Activated CD4-positive, alpha-beta T cell treated with anti-CD3 and anti-CD28 coated beads, Interleukin-2, amount 10 ng/mL, durations not matched to agents 24 days and 14 days (primary cell): ENCODE data around the gene TMEM129. TPM values are rescaled to one million over a fixed set of nuclear protein-coding genes. Genes with fewer than 3 reads are reported as not detected.

Source experiments
- DNase-seq: peaks from one replicate; pipeline ENCODE4 v3.0.0; 2022
- H3K27ac Mint-ChIP-seq: one replicate; pipeline ENCODE4 v1.8.0; 2022; ENCODE audit warnings: mild to moderate bottlenecking, mixed read lengths
- H3K27me3 Mint-ChIP-seq: one replicate; pipeline ENCODE4 v1.8.0; 2022; ENCODE audit warnings: mixed read lengths
- H3K36me3 Mint-ChIP-seq: one replicate; pipeline ENCODE4 v1.8.0; 2022; ENCODE audit warnings: low read depth, mild to moderate bottlenecking, mixed read lengths
- H3K4me1 Mint-ChIP-seq: one replicate; pipeline ENCODE4 v1.8.0; 2021; ENCODE audit warnings: mixed read lengths
- H3K4me3 Mint-ChIP-seq: one replicate; pipeline ENCODE4 v1.8.0; 2022; ENCODE audit warnings: mild to moderate bottlenecking, moderate library complexity, mixed read lengths
- H3K9me3 Mint-ChIP-seq: one replicate; pipeline ENCODE4 v1.8.0; 2021; ENCODE audit warnings: mixed read lengths
- intact Hi-C: fragments of 100-400 bp; cut with micrococcal nuclease; formaldehyde crosslinking; loops from one replicate; pipeline ENCODE4 v1.15.1; 2023
- total RNA-seq: library from RNA; stranded (reverse); gene quantifications from 2 replicates; pipeline ENCODE4 v1.2.3, GENCODE V29; 2022

The TMEM129 gene
- total RNA-seq, 1 donor from 2014 or later, result 27.8 TPM

- intact Hi-C loops, result no loop called here
- no peak overlapping the region for H3K27ac Mint-ChIP-seq
- no peaks in the 10 kb centered on the region for H3K9me3 Mint-ChIP-seq
- no peak overlapping the region for H3K4me3 Mint-ChIP-seq
- no peak for DNase-seq
- peaks cover 37% of the 10 kb centered on the region for H3K4me1 Mint-ChIP-seq
- no peaks in the 10 kb centered on the region for H3K27me3 Mint-ChIP-seq
- peaks cover 68% of the 10 kb centered on the region for H3K36me3 Mint-ChIP-seq
These were observed 7.2 kb upstream of the TMEM129 start for GRCh38 chr4:1728061-1728980.

DNA sequence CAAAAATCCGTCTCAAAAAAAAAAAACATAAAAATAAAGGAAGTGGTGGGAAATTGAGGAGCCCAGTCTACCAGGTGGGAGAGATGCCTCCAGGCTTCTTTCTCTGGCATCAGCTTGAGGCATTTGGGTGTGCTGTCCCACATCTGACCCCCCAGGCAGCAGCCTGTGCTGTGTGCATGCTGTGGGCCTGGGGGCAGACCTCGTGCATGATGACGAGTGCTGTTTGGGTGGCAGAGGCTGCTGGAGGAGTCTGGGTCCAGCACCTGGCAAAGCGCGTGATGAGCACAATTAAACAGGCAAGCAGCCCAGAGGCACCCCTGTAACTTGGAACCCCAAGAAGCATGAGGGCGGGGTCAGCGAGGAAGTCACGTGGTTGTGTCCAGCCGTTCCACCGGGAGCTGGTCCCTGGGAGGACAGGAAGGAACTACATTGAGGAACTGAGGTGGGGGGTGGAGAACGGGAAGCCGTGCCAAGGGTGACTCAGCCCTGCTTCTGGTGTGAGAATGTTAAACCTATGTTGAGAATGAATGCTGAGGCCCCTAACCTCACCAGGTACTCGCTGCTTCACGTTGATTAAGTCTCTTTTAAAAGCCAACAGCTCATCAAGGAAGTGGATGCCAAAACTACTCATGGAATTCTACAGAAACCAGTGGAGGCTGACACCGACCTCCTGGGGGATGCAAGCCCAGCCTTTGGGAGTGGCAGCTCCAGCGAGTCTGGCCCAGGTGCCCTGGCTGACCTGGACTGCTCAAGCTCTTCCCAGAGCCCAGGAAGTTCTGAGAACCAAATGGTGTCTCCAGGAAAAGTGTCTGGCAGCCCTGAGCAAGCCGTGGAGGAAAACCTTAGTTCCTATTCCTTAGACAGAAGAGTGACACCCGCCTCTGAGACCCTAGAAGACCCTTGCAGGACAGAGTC lies 6.3 kb upstream of the TMEM129 start:
- Mint-ChIP-seq H3K4me3 (no peak overlapping the region), H3K36me3 (peaks cover 70% of the 10 kb centered on the region), H3K27me3 (no peaks in the 10 kb centered on the region), H3K27ac (no peak overlapping the region), H3K4me1 (peaks cover 46% of the 10 kb centered on the region), H3K9me3 (no peaks in the 10 kb centered on the region)
- intact Hi-C loops, result no loop called here
- no peak for DNase-seq

DNA sequence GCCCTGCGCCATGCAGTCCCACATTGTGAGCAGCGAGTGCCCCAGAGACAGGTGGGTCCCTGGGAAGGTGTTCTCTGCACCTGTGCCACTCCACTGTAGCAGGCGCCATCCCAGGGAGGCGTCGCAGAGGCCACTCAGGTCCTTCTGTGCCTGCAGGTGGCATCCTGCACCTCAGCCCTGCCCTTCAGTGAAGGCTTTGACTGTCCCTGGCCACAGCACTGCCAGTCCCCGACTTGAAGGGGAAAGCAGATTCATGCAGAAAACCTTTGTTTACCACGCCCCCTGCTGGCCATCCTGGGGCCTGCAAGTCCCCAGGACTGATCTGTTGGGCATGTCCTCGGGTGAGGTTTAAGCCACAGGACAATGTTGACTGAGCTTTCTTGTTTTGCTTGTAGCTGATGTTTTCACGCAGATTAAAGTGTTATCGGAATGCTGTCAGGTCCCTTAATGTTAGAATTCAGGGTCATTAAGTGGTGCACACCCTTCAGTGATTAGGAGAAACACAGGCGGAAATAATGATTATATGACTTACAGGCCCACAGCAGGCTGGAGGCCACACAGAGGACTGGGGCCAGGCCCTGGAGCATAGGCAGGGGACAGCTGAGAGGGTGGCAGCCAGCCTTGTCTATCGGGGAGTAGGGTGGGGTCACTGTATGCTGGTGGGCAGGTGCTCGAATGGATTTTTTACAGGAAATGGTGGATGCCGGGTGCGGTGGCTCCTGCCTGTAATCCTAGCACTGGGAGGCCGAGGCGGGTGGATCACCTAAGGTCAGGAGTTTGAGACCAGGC lies 5.2 kb upstream of the TMEM129 start:
- intact Hi-C loops, result loop anchor here (1.0 kb wide), 1 partner anchor 33 kb away; no protein-coding TSS in a partner anchor

DNA sequence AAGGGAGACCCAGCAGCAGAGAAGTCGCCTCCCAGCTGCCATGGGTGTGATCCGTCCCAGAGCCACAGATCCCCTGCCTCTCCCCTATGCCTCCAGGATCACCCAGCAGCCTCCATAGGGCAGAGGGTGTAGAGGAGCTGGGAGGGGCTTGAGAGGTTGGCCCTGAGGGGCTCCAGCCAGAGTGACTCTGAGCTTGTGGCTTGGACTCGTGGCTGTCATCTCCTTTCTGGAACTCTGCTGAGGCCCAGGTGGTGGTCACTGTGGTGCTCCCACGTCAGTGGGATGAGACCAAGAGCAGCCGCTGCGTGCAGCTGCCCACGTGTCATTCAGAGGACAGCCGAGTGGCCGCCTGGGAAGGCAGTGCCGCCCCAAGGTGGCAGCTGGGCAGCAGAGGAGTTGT lies 4.4 kb upstream of the TMEM129 start:
- intact Hi-C loops, result no loop called here
- Mint-ChIP-seq H3K9me3 (no peaks in the 10 kb centered on the region), H3K27me3 (no peaks in the 10 kb centered on the region), H3K36me3 (peaks cover 66% of the 10 kb centered on the region), H3K4me1 (peaks cover 49% of the 10 kb centered on the region), H3K4me3 (peak overlapping the region; percentile 55), H3K27ac (peak overlapping the region; percentile 59)
- DNase-seq, result no peak

More for the DNA sequence above, 5.2 kb upstream of the TMEM129 start:
- Mint-ChIP-seq H3K9me3 (no peaks in the 10 kb centered on the region), H3K4me1 (peaks cover 51% of the 10 kb centered on the region), H3K4me3 (no peak overlapping the region), H3K27ac (peak overlapping the region; percentile 68), H3K27me3 (no peaks in the 10 kb centered on the region), H3K36me3 (peaks cover 70% of the 10 kb centered on the region)
- peak; percentile 97 for DNase-seq

GRCh38 chr4:1723131-1723801 lies 2.1 kb upstream of the TMEM129 start:
- Mint-ChIP-seq H3K27ac (peak overlapping the region; percentile 99), H3K9me3 (no peaks in the 10 kb centered on the region), H3K4me1 (peaks cover 48% of the 10 kb centered on the region), H3K4me3 (peak overlapping the region; percentile 92), H3K36me3 (peaks cover 60% of the 10 kb centered on the region), H3K27me3 (no peaks in the 10 kb centered on the region)
- peak; percentile 82 for DNase-seq
- intact Hi-C loops, result loop anchor here (2.0 to 5.0 kb wide), 2 partner anchors 38 to 744 kb away; partner anchors contain the start of genes FAM53A and RNF4

GRCh38 chr4:1722551-1723118 lies 1.5 kb upstream of the TMEM129 start:
- peaks cover 56% of the 10 kb centered on the region for H3K36me3 Mint-ChIP-seq
- H3K27ac Mint-ChIP-seq, result peak overlapping the region; percentile 99
- H3K27me3 Mint-ChIP-seq, result no peaks in the 10 kb centered on the region
- DNase-seq, result no peak
- peak overlapping the region; percentile 92 for H3K4me3 Mint-ChIP-seq
- H3K9me3 Mint-ChIP-seq, result no peaks in the 10 kb centered on the region
- H3K4me1 Mint-ChIP-seq, result peaks cover 48% of the 10 kb centered on the region
- intact Hi-C loops, result loop anchor here (2.0 to 5.0 kb wide), 2 partner anchors 38 to 745 kb away; partner anchors contain the start of genes FAM53A and RNF4

GRCh38 chr4:1721666-1722550 lies 785 bp upstream of the TMEM129 start:
- peak overlapping the region; percentile 92 for H3K4me3 Mint-ChIP-seq
- intact Hi-C loops, result loop anchor here (1.0 to 5.0 kb wide), 5 partner anchors 10 to 745 kb away; partner anchors contain the start of genes FAM53A, LETM1, RNF4 and SLBP
- peaks cover 49% of the 10 kb centered on the region for H3K36me3 Mint-ChIP-seq
- peak overlapping the region; percentile 99 for H3K27ac Mint-ChIP-seq
- no peaks in the 10 kb centered on the region for H3K27me3 Mint-ChIP-seq
- H3K4me1 Mint-ChIP-seq, result peaks cover 45% of the 10 kb centered on the region
- H3K9me3 Mint-ChIP-seq, result no peaks in the 10 kb centered on the region
- DNase-seq, result peak; percentile 71

DNA sequence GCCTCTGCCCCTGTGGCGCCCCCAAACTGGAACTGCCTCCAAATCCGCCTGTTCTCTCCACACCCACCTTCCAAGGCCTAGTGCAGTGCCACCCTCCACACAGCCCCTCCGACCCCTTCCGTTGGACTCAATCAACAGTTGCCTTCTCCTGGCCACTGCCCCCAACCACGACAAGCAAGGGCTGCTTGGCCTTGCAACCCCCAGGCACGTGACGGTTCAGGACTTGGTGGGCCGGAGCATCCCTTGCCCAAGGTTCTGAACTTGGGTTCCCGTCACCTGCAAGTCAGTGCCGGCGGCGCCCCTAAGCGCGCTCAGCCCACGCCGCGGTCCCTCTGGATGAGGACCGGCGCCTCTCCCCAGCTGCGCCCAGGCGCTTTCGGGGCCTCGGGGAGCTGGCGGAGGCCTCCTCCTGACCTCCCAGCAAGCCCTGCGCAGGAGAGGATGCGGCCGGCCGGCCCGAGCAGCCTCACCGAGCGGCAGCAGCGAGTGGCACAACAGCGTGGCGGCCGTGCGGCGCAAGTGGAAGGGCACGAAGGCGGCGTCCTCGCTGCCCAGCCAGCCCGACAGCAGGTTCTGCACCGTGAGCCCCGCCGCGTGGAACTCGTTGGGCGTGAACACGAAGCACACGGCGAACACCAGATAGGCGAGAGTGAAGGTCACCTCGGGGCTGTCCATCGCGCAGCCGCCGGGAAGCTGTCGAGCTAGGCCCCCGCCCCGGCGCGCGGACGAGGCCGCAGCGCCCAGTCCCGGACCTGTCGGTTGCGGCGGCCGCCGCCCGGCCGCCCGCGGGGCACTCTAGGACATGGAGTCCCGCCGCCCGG lies 750 bp downstream of the TMEM129 start:
- Mint-ChIP-seq H3K9me3 (no peaks in the 10 kb centered on the region), H3K36me3 (peaks cover 45% of the 10 kb centered on the region), H3K27ac (peak overlapping the region; percentile 96), H3K4me3 (peak overlapping the region; percentile 98), H3K27me3 (no peaks in the 10 kb centered on the region), H3K4me1 (peaks cover 44% of the 10 kb centered on the region)
- intact Hi-C loops, result loop anchor here (2.0 to 5.0 kb wide), 3 partner anchors 136 to 747 kb away; partner anchors contain the start of genes LETM1, RNF4 and UVSSA
- peak; percentile 85 for DNase-seq

GRCh38 chr4:1718095-1718850 lies 2.9 kb downstream of the TMEM129 start:
- Mint-ChIP-seq H3K27ac (peak overlapping the region; percentile 66), H3K4me3 (peak overlapping the region; percentile 61), H3K36me3 (peaks cover 33% of the 10 kb centered on the region), H3K27me3 (no peaks in the 10 kb centered on the region), H3K9me3 (no peaks in the 10 kb centered on the region), H3K4me1 (peaks cover 44% of the 10 kb centered on the region)
- no peak for DNase-seq
- intact Hi-C loops, result loop anchor here (10.0 kb wide), 1 partner anchor 527 kb away; the partner anchor contains the start of genes HAUS3 and POLN
